SHP77 treated with DMSO at 0.1 percent for 48 hours (cell line): Measurements from ENCODE around the gene FNDC3B.
"Not testable (repeated sequence)": the region's sequence is repeated elsewhere in the genome, so short reads cannot be mapped to it uniquely, and the experiment has no call there.

Source experiments
- DNase-seq: peaks from one replicate; lab custom pipeline; 2025; lab: John Stamatoyannopoulos, UW

FNDC3B gene

DNA sequence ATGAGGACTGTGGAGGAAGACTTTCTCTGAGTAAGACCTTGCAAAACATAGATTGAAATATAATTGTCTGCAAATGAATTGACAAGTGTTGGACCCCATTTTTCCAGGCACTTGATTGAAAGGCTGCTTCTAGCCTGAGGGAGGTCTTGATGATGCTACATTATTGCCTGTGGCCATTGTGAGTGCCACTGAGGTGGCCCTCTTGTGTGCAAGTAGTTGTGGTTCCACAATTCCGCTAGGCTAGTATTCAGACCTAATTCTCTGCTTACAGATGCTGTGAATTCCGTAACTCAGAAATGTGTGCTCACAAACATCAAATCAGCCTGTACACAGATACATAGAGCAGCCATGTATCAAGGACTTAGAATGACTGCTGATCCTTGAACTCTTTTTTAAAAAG, 34.7 kb downstream of the FNDC3B start:
- no peak for DNase-seq

DNA sequence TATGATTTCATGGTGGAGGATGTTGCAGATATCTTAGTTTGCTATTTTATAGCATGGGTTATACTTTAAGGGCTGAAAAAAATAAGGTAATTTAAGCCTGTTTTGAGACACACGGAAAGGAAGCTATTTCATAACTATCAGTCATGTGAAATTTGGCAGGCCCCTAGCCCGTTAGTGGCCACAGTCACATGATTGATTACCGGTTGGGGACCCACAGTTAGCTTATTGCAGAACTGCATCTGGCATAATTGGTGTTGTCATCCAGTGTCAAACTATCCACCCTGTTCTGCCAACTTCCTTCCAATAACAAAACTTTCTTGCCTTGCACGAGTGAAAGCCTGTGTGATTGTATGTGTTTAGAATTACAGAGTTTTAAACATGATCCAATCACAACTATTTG, 35.2 kb downstream of the FNDC3B start:
- no peak for DNase-seq

DNA sequence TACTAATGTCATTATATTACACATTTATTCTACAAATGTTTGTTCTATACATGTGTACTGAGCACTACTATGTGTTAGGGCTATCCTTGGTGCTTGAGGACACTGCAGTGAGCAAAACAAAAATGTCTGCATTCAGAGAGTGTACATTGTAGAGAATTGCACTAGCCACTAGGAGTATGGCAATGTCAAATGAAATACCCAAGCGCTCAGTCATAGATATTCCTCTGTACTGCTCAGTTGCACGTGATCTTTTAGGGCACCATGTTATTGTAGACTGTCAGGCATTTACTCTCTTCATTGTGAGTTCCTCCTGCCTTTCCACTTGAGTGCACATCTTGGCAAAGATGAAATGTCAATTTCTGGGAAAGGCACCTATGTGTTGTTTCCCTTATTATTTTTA, 36.8 kb downstream of the FNDC3B start:
- DNase-seq, result no peak

DNA sequence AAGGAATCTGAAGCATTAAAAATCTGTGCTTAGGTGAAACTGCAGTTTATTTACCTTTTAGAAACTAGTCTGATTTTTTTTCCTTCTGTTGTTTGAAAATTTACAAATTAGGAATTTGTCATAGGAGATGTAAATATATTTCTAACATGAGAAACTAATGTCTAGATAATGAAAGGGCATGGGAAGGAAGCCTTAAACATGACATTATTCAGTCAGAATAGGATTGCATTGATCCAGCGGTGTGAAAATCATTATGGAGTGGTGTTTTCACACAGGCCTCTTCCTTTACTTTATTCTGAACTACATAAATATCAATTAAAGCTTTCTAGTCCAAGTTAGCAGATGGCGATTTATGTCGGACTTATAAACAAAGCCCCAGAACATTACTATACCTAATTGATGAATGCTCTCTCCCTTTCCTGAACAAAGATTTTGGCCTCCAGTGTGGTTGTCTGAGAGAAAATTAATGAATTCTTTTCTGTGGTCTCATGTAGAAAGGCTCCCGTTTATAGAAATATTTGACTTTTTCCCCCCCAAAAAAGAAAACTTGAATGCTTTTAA, 37.9 kb downstream of the FNDC3B start:
- DNase-seq, result no peak

DNA sequence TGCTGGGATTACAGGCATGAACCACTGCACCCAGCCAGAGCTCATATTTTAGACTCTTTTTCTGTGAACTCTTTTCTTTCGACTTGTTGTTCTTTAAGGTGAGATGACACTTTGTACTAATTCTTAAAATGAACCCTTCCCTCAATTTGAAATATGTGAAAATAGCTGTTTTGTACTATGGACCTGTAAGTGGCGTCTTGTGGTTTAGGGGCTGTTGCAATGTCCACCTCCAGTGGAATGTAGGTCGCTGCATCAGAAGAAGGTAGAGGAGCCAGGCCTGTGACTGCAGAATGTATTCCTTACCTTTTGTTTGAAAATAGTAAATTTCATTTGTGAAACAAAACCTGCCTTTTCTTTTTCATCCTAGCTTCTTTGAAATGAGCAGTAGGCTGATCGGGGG, 38.9 kb downstream of the FNDC3B start:
- no peak for DNase-seq

DNA sequence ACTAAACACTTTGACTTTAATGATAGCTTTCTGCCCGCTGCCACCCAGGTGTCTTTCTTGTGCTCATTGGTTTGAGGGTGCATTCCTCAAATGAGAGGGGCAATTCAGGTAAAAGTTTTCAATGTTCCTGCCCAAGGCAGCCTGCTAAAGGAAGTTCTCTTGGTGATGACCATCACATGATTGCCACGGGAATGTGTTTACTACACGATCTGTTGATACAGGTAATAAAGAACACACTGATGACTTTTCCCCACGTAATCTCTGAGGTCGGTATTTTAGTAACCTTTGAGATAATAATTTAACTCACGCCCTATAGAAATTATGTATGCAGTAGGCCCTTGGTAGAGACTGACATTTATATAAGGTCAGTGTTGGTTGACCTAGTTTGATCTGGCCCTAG, 39.3 kb downstream of the FNDC3B start:
- no peak for DNase-seq

DNA sequence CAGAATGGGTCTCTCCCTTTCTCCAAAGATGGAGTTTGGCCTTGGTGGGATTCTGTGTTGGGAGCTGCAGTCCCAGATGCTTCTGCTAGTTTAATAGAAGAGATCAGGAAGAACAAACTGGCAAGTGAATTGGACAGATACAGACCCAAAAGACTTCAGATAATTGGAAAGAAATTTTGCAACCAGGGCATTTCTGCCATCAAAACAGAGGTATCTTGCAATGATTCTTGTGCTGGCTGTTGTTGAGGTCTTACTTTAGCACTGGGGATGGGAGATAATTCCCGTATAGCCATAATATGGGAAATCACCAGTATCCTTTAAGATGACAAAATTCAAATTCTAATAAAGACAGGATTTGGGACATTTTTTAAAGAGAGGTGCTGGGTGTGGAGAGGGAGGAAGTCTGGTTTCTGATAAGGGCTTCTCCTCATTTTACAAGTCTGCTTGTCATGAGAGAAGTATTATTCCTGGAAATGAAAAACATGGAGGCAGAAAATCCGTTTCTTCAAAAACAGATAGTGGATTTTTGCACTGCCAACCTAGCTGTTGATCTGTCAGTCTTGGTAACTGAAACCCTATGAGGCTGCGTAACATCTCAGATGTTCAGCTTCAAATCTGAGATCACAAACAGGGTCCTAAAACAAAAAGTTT, 40.1 kb downstream of the FNDC3B start:
- no peak for DNase-seq

DNA sequence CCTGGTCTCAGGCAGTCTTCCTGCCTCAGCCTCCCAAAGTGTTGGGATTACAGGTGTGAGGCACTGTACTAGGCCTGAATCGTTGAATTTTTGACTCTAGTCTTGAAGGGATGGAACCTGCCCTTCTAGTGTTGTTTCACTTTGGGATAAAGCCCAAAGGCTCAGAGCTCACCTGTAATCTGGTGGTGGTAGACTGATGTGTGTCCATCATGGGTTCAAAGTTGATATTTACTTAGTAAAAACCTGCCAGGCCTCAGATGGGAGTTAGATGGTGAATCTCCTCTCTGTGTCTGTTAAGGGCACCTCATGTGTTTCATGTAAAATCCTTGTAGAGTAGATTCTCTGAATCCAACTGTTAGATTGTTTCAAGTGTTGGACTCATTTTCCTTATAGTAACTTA, 41.1 kb downstream of the FNDC3B start:
- DNase-seq, result no peak

DNA sequence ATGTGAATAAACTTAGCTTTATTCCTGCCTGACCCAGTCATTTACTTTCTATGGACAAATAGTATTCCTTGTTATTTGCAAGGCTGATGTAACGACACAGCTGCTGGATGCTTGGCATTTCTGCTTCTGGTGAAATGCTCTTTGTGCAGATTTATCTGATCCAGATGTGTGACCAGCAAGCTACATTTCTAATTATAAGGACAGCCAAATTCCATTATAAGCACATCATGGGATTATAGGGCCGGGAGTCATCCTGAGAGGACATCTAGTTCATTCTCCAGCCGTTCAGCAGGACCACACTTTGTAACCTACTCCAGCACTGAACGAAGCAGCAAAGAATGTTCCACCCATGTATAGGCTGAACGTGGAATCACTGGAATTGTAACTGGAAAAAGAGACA, 42.9 kb downstream of the FNDC3B start:
- no peak for DNase-seq

DNA sequence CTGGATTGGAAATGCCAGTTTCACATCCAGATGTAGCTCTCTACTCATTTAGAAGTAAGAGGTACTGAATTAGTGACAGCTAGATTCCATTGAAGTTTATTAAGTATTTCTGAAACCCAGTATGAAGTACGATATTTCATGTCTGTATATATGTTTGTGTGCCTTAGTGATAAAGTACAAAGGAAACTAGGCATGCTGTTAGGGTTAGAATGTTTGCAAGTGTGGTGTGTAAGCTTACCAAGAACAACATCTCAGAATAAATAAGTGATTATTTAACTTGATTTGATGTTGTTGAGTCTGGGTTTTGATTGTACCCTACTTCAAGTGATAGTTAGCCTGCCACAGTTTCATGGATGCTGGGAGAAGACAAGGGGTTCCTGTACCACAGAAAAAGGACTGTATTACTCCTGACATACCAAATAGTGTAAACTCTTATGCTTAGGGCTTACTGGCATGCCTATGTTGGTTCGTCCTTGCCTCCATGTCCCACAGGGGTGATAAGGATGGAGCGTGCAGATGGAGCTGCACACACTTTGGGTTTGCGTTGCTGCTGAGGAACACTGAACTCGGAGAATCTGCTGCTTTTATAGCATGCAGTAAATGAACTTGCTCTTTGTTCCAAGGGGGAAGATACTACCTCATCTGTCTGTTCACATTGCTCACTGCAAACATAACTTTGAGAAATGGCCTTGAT, 43.6 kb downstream of the FNDC3B start:
- DNase-seq, result no peak

DNA sequence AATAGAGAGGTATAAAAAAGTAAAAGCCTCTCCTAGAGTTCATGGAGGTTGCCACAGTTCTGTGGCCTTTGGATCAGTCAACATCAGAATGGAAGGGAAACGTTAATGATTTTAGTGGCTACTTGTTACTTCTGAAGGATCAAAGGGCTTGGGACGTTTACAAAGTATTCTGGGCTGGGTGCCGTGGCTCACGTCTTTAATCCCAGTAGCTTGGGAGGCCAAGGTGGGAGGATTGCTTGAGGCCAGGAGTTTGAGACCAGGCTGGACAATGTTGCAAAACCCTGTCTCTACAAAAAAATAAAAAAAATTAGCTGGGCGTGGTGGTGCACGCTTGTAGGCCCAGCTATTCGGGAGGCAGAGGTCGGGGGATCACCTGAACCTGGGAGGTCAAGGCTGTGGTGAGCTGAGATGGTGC, 44.6 kb downstream of the FNDC3B start:
- no peak for DNase-seq

DNA sequence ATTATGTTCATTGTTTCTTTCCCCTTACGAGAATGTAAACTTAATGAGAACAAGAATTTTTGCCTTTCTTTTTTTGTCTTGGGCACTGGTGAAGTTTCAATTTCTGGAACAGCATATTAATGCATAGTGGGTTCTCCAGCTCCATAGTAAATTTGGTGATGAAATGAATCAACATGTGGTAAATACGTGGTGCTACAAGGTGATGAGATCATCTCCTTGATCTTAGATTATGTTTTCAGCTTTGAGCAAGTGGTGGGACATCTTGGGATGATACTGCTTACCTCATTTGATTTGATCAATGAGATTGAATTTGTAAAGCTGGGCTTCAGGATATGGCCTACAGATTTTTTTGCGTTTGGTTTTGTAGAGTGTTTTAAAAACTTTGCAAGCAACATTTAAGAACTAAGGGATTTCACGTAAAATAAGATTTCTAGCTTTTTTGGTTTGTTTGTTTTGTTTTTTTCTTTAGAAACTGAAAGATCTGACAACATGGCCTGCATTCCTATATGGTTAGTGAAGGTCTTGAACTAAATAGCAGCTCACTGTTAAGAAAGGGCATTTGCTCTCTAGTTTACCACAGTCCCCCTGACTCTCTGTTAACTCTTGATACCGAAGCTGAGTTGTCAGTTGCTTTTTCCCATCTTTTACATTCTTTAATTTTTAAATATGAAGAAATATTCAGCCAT, 45.6 kb downstream of the FNDC3B start:
- no peak for DNase-seq

DNA sequence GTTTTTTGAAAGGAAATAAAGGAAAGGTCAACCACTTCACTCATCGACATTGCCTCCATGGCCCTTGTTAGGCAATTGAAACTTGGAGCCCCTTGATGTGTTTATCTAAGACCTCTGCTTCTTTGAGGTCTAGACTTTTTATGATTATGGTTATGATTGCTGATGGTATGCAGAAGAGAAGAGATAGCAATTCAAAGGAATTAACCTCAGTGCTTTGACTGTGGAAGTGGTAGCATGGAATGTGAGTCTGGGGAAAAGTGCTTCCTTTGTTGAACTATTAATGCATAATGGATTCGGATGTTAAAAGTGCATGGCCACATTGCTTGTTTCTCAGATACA, 46.1 kb downstream of the FNDC3B start:
- no peak for DNase-seq

DNA sequence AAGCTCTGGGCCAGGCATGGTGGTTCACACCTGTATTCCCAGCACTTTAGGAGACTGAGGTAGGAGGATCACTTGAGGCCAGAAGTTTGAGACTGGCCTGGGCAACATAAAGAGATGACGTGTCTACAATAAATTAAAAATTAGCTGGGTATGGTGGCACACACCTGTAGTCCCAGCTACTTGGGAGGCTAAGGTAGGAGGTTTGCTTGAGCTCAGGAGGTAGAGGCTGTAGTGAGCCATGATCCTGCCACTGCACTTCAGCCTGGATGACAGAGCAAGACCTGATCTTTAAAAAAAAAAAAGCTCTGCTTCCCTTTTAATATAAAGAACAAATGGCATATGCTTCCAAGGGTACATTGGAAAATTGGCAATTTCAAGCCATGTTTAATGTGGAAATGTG, 46.7 kb downstream of the FNDC3B start:
- no peak for DNase-seq

DNA sequence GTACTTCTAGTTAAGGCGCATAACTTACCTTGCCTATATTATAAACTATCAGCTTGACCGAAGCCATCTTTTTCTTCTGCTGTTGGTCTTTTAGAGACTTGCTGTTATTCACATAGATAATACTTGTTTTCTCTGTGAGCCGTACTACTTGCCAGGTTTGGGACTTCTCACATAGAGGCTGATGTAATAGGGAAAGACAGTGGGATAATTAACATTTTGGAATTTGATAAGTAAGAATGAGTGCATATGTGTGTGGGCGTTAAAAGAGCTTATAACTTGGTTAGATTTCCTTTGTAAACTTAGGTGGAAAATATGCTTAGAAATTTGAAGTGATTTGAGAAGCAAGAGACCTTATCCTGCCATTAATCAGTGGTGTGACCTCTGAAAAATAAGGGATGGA, 47.8 kb downstream of the FNDC3B start:
- DNase-seq, result no peak

DNA sequence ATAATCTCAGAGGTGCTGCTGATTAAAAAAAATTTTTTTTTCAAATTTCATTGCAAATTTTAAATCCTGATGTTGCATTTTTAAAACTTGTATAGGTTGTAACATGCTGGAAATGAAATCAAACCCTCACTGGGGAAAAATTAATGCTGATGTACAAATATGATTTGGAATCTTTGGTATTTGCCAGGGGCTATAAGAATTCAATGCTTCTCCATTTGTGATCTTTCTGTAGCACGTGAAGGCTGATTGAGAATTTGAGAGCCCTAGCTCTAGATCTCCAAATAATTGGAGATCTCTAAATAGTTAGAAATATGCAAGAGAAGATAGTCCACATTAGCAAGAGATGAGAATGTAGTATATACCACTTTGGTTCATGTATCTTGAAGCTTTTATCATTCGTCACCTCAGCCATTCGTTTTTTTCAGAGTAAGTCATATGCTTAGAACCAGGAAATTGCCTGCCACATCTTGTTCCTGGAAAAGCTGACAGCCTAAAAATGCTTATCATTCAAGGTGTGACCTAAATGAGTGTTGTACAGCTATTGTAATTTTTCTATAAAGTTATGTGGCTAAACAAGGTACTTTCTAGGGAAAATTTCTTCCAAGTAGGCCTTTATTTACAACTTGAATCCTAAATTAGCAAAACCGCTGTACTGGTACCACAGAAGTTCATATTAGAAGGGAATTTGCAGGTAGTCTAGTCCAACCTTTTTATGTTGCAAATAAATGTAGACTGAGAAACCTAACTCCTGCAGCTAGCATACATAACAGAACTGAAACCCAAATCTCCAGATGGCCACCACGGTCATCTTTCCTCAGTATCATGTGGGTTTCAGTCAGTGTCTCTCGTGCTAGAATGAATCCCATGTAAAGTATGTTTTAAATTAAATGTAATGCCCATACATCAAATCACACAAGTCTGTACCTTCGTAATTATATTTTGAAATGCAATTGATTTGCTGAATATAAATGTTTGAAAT, 48.5 kb downstream of the FNDC3B start:
- DNase-seq, result no peak

DNA sequence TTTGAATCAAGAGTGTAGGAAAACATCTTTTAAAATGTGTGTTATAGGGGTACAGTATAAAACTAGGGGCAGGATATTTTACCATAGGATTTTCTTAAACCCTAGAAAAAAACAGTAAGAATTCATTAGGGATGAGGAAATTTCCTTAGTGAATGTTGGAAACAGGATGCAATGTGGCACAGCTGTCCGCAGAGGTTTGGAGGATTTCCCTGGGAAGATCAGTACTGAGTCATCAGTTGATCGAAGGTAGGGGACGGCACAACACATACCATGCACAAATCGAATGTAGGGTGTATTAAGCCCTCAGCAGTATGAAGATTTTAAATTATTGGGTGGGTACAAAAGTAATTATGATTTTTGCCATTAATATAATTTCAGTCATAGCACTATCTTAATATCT, 49.9 kb downstream of the FNDC3B start:
- DNase-seq, result no peak

DNA sequence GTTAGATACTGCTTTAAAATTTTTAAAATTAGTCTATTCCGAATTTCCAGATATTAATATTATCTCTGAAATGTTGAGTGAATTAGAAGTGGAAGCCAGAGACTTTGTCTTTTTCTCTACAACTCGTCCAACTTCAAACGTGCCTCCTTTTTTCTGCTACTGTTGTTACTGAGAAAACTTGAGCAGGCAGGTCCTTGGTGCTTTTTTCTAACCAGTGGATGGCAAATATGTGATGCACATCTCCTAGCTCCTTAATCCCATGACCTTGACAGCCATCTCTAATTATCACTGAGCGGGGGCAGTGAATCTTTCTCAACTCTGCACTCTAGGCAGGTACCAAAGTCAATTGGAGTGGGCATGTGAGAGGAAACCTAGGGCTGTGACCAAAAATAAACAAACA, 50.7 kb downstream of the FNDC3B start:
- DNase-seq, result no peak

DNA sequence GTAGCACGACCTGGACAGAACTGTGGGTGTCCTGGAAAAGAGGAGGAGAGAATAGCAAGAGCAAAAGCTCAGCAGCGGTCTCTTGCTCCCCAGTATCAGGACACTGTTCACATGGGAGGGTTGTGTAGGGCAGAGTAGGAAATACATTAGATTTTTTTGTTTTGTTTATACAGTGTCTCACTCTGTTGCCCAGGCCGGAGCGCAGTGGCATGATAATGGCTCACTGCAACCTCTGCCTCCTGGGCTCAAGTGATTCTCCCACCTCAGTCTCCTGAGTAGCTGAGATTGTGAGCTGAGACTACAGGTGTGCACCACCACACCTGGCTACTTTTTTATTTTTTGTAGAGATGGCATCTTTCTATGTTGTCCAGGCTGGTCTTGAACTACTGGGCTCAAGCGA, 53.3 kb downstream of the FNDC3B start:
- DNase-seq, result no peak

DNA sequence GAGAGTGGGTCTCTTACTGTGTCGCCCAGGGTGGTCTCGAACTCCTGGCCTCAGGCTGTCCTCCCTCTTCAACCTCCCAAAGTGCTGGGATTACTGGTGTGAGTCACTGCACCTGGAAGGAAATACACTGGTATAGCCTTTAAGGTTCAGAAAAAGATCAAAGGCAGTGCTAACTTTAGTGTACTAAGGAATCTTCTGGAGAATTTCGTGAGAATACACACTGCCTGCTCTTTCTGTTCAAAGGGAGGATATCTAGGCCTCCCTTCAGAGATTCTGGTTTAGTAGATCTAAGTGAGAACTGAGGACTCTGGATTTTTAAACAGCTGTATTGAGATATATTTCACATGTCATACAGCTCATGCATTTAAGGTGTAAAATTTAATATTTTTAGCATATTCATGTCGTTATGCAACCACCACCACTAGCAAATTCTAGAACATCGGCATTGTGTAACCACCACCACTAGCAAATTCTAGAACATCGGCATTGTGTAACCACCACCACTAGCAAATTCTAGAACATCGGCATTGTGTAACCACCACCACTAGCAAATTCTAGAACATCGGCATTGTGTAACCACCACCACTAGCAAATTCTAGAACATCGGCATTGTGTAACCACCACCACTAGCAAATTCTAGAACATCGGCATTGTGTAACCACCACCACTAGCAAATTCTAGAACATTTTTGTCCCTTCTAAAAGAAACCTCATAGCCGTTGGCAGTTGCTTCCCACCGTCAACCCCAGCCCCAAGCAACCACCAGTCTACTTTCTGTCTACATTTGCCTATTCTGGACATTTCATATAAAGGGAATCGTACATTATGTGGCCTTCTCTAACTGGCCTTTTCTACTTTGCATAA, 54.4 kb downstream of the FNDC3B start:
- DNase-seq, result not testable (repeated sequence)
